AML-193 (cell line): Measurements from ENCODE around the gene SMPD2.

Source experiments
- DNase-seq, 2 experiments: peaks; one replicate each; lab custom pipeline; 2025; lab: John Stamatoyannopoulos, UW

The SMPD2 gene

GRCh38 chr6:109440331-109441068 lies at the start of gene SMPD2, which contains the start of gene PPIL6:
Gene SMPD2 (plus strand): TSS chr6:109440724. CDS start chr6:109441122, 398 bp downstream.
Gene PPIL6 (minus strand): TSS chr6:109440628. CDS start chr6:109440590, 38 bp downstream.
- DNase-seq: peak; percentile 78 to 79

- no peak for DNase-seq
These were observed 47.2 kb upstream of the SMPD2 start for GRCh38 chr6:109393157-109393885.

- no peak for DNase-seq
These were observed 46.6 kb upstream of the SMPD2 start for GRCh38 chr6:109393886-109394281.

- no peak for DNase-seq
These were observed 44.3 kb upstream of the SMPD2 start for GRCh38 chr6:109396046-109396718.

GRCh38 chr6:109397020-109397419 lies 43.5 kb upstream of the SMPD2 start:
- DNase-seq: peak; percentile 65 to 71

GRCh38 chr6:109406196-109406595 lies 34.3 kb upstream of the SMPD2 start:
- DNase-seq: peak; percentile 45 to 46

GRCh38 chr6:109411034-109411433 lies 29.5 kb upstream of the SMPD2 start:
- DNase-seq: no peak

- no peak for DNase-seq
These were observed 22.9 kb upstream of the SMPD2 start for GRCh38 chr6:109417646-109418045.

GRCh38 chr6:109420751-109421150 lies 19.8 kb upstream of the SMPD2 start:
- peak; percentile 34 to 36 for DNase-seq

- DNase-seq: no peak
These were observed 19.3 kb upstream of the SMPD2 start for GRCh38 chr6:109421184-109421583.

GRCh38 chr6:109424946-109425345 lies 15.6 kb upstream of the SMPD2 start:
- DNase-seq: no peak

- no peak for DNase-seq
These were observed 11.5 kb upstream of the SMPD2 start for GRCh38 chr6:109428889-109429477.

- no peak for DNase-seq
These were observed 11.0 kb upstream of the SMPD2 start for GRCh38 chr6:109429496-109429895.

GRCh38 chr6:109434456-109434855 lies 6.1 kb upstream of the SMPD2 start:
- DNase-seq: no peak

- DNase-seq: no peak
These were observed 4.5 kb upstream of the SMPD2 start for GRCh38 chr6:109436041-109436440.

- DNase-seq: peak; percentile 55 to 64
These were observed 719 bp downstream of the SMPD2 start for GRCh38 chr6:109441069-109441816.

- no peak for DNase-seq
These were observed 1.9 kb downstream of the SMPD2 start for GRCh38 chr6:109442393-109442924.

GRCh38 chr6:109443425-109443950 lies 3.0 kb downstream of the SMPD2 start:
- no peak for DNase-seq

- DNase-seq: no peak
These were observed 4.9 kb downstream of the SMPD2 start for GRCh38 chr6:109445382-109445781.

- no peak for DNase-seq
These were observed 5.5 kb downstream of the SMPD2 start for GRCh38 chr6:109446072-109446471.

- DNase-seq: no peak
These were observed 6.0 kb downstream of the SMPD2 start for GRCh38 chr6:109446541-109446940.
